GM18909 (cell line): ENCODE results near the gene SRSF8.

ENCODE experiments used
- ATAC-seq: cut with Tn5 transposase; IDR thresholded peaks from one replicate; pipeline ENCODE4 v1.9.1; 2021; ENCODE audit warnings: mild to moderate bottlenecking; ENCODE audit not compliant: unreplicated experiment, poor library complexity

SRSF8 gene

GRCh38 chr11:95067841-95068219 lies 1.1 kb downstream of the SRSF8 start:
- no peak for ATAC-seq

DNA sequence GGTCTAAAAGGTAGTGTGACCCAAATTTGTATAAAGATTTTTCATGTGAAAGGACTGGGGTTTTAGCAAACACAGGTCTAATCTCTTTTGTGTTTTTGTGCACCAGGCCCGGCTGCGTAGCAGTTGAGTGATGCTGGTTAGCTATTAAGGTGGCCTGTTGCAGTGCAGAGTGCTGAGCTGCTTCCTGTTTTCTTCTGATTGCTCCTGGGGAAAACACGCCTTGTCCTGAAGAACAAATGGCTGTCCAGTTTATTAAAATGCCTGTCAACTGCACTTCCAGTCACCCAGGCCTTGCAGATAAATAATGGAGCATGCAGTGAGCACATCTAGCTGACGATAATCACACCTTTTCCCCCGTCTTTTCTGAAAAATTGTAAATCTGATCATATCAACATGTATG lies 1.8 kb downstream of the SRSF8 start:
- ATAC-seq, result peak; percentile 73

DNA sequence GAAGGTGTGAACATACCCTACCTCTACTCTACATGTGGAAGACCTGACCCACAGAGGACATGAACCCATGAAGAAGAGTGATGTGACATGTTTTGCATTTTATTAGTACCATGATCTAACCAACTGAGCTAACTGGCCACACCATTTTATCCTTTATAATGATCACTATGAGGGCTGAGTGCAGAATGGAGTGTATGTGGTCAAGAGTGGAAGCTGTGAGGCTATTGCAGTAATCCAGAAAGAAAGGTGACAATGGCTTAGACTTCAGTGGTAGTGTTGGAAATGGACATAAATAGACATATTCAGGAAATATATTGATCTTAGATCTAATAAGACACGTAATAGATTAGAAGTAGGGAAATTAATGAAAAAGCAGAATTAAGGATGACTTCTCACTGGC lies 3.8 kb downstream of the SRSF8 start:
- ATAC-seq, result no peak

DNA sequence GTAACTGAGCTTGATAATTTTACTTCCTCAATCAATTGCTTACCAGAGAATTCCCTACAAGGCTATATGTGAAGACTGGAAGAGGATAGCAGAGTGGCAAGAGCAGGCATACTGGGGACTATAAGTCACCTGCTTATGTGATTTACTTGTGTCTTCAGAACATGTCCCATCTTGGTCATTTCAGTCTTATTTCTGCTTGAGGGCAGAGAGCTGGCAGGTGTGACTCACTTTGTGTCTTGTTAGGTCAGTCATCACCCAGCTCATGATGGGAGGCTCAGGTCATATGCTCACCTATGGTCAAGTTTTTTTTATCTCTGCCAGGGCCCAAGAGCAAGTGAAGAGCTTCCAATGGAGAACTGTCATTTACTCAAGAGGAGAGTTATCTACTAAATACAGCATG lies 6.2 kb downstream of the SRSF8 start:
- ATAC-seq, result no peak

- ATAC-seq, result no peak
These were observed 8.3 kb downstream of the SRSF8 start for GRCh38 chr11:95074792-95075563.

DNA sequence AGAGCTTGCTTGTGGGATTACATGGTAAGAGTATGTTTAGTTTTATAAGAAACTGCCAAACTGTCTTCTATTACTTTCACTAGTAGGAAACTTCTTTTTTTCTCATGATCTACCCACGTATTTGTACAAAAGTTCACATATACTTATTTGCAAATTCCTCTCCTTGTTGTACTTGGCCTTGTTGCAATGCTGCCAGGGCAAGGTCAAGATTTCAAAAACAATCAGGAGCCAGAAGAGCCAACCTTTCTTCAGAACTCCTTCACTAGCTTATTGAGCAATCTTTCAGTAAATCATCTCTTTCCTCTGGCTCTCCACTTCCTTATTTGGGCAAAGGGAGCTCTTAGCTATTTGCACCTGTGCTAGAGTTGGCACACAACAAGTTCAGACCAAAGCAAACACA lies 9.7 kb downstream of the SRSF8 start:
- ATAC-seq, result peak; percentile 82

DNA sequence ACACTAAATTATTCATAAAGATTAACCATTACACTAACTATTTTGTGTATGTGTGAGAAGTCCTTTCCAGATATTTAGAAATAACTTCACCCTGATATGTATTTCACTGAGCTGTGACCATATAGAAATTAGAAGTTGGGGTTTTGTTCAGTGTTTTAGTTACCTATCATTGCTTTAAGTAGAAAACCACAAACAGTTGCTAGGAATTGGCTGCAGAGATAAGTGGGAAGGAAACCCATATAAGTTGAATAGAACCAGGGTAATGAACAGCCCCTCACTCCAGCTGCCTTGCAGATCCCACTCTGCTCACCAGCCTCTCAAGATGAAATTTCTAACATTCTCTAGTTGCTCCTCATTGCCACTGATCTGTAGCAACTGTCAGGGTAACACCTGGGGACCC lies 10.3 kb downstream of the SRSF8 start:
- no peak for ATAC-seq

DNA sequence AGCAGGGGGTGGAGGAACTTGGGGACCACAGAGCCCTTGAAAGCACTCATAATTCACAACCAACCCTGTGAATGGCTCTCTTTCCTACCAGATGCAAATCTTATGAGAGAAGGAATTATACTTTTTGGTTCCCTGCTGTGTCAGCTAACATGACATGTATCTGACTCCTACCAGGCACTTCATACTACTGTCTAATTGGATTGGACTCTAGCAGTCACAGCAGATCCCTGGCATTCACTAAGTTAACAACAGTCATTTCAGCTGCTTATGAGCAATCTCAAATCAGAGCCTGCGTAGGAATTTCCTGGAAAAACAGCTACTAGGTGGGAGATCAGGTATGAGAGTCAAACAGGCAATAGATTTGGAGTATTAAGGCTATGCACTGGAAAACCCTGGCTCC lies 11.8 kb downstream of the SRSF8 start:
- no peak for ATAC-seq

DNA sequence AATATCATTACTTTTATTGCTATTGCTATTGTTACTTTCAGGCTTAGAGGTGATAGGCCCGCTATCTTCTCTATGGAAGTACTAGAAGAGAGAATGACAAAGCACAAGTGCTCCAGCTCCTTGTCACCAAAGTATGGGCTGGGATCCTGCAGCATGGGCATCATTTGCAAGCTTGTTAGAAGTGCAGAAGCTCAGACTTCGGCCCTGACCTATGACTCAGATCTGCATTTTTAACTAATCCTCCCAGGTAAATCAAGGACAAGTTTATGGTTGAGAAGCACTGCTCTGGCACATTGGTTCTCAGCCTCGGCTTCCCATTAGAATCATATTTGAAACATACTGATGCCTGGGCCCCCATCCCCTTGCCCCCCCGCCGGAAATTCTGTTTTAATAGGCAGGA lies 14.3 kb downstream of the SRSF8 start:
- no peak for ATAC-seq

DNA sequence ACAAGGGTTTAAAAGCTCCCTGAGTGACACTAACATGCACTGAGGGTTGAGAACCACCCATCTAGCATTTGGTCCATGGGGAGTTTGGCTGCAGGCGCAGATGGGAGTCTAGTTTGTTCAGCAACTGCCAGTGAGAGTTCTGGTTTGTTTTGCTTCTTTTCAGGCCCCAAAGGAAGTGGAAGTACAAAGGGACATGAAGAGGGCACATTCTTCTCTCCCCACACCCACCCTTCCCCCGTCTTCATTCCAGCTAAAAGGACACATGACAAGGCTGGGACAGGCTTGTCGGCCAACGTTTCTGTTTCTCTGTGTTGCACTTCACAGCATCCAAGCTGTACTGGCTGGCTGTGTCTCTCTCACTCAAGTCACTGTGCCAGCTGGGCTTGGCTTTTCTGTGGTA lies 14.7 kb downstream of the SRSF8 start:
- no peak for ATAC-seq

- no peak for ATAC-seq
These were observed 15.9 kb downstream of the SRSF8 start for GRCh38 chr11:95082576-95083001.

GRCh38 chr11:95084509-95084908 lies 17.8 kb downstream of the SRSF8 start:
- peak; percentile 43 for ATAC-seq

DNA sequence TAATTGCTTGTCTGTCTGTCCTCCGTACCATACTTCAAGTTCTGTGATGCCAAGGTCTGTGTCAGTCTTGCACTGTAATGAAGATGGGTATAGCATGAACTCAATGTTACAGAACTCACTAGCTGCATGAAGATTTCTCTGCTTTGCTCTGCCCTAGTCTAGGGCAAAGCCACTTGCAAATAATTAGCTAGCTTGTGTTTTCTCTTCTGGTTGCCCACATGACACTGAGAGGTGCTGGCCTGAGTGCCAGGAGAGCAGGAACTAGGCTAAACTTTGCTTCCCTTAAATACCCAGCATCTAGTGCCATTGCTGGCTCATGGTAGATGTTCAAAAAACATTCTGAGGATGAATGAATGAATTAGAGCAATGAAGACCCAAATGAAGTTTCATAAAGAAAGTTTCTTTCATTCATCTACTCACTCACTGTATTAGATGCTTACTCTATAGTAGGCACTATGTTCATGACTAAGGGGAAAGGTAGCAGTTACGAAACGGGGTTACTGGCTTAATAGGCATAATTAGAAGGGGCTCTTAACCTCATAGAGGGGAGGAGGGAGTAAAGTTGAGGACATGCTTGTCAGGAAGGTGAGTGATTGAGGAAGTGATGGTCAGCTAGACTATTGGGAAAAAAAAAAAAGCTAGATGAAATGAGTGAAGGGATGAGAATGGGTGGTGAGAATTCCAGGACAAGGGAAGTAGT lies 18.5 kb downstream of the SRSF8 start:
- ATAC-seq, result peak; percentile 38

- ATAC-seq, result no peak
These were observed 19.4 kb downstream of the SRSF8 start for GRCh38 chr11:95086151-95086550.

DNA sequence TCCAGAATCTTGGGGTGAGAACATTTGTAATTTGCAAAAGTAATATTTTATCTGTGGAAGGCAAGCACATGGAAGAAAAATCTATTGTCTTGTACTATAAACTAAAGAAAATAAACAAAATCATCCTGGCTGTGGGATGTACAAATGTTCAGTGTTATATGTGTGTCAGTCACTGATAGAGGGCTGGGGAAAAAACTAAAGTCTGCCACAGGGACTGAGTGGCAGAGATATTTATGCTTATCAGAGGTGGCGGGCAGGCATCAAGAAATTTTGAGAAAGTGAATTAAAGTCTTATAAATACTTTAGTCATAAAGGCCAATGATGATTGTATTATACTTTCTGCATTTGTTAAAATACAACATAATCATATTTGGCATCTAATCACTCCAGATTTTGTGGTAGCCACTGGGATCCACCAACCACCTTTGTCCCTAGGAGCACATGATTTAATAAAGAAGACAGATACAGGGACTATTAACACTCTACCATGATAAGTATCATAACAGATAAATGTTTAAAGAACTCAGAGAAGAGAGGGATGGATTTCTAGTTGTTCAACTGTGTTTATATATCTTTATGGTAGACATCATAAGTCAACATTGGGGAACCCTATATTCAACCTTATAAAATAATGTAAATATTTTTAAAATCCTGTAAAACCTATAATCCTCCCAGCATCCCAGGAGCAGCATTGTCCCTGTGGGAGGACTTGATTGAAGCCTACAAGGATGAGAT lies 20.3 kb downstream of the SRSF8 start:
- no peak for ATAC-seq

- peak; percentile 43 for ATAC-seq
These were observed 22.4 kb downstream of the SRSF8 start for GRCh38 chr11:95088946-95089619.

DNA sequence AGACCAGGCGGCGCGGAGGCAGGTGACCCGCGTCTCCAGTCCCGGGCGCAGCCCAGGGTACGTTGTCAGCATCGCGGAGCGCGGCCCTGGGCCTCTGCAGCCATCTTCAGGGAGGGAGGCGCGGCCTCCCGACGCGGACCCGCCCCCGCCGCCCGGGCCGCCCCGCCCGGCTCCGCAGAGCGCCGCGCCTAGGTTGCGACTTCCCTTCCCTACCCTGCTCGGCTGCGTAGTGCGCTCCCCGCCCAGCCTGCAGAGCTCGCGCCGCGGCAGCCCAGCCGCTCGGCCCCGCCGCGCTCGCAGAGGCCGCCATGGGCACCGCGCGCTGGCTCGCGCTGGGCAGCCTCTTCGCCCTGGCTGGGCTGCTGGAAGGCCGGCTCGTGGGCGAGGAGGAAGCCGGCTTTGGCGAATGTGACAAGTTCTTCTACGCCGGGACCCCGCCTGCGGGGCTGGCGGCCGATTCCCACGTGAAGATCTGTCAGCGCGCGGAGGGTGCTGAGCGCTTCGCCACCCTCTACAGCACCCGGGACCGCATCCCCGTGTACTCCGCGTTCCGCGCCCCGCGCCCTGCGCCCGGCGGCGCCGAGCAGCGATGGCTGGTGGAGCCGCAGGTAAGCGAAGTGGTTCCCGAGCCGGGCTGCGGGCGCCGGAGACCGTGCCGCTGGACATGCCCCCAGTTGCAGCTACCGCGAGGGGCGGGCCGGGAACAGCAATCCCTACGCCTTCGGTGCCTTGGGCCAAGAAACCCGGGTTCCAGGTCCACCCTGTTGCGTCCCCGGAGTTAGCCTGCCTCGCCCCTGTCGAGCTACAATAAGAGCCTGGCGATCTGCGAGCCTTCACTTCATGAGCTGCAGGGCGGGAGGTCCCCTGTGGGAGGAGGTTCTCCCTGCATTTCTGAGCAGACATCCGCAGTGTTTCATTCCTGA lies 23.2 kb downstream of the SRSF8 start, which contains the start of gene ENDOD1:
Gene ENDOD1, plus strand, starts transcription at position 227 of the 923 bp plus-strand sequence. Its CDS starts 82 bp downstream, at position 309.
- ATAC-seq, result peak; percentile 90

DNA sequence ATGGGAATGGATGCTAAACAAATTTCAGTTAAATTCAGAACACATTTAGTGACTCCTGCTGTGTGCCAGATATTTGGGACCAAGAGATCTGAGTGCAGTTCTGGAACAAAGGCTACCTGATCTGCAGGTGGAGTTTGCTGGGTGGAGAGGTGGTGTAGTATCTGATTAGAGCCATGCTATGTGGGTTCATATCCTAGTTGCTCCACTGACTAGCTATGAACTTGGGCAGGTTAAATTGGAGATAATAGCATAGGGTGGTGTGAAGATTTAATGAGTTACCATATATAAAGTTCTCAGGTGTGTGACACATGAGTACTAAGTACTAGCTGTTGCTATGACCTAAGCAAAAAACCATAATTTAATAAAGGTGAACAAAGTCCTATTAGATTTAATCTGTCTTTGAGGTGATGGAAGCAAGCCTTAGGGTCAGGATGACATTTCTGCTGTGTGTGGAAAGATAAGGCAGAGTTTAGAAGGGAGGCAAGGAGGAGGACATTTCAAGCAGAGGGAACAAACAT lies 25.0 kb downstream of the SRSF8 start:
- ATAC-seq, result no peak
